GM19468 (cell line): ENCODE measurements around the gene RFX3.

ENCODE experiments used
- ATAC-seq: cut with Tn5 transposase; IDR thresholded peaks from one replicate; pipeline ENCODE4 v1.9.1; 2021; ENCODE audit warnings: mild to moderate bottlenecking, moderate library complexity, moderate number of reproducible peaks; ENCODE audit not compliant: unreplicated experiment; ENCODE audit errors: extremely low read depth

Gene RFX3

GRCh38 chr9:3441197-3441816, 84.5 kb downstream of the RFX3 start:
- peak; percentile 68 for ATAC-seq

- no peak for ATAC-seq
Measured at GRCh38 chr9:3436629-3437420, 89.0 kb downstream of the RFX3 start.

- no peak for ATAC-seq
Measured at GRCh38 chr9:3435732-3436131, 90.1 kb downstream of the RFX3 start.

GRCh38 chr9:3434594-3434993, 91.2 kb downstream of the RFX3 start:
- no peak for ATAC-seq

GRCh38 chr9:3433754-3434153, 92.0 kb downstream of the RFX3 start:
- ATAC-seq: no peak

- no peak for ATAC-seq
Measured at GRCh38 chr9:3433066-3433465, 92.7 kb downstream of the RFX3 start.

GRCh38 chr9:3431890-3432289, 93.9 kb downstream of the RFX3 start:
- ATAC-seq: no peak

- no peak for ATAC-seq
Measured at GRCh38 chr9:3419893-3420292, 105.9 kb downstream of the RFX3 start.

- no peak for ATAC-seq
Measured at GRCh38 chr9:3415906-3416305, 109.9 kb downstream of the RFX3 start.

GRCh38 chr9:3413984-3414383, 111.8 kb downstream of the RFX3 start:
- ATAC-seq: no peak

GRCh38 chr9:3410461-3410860, 115.3 kb downstream of the RFX3 start:
- no peak for ATAC-seq

- no peak for ATAC-seq
Measured at GRCh38 chr9:3409453-3409852, 116.3 kb downstream of the RFX3 start.

- no peak for ATAC-seq
Measured at GRCh38 chr9:3403315-3403714, 122.5 kb downstream of the RFX3 start.

GRCh38 chr9:3401221-3401954, 124.4 kb downstream of the RFX3 start:
- no peak for ATAC-seq

GRCh38 chr9:3398232-3398648, 127.6 kb downstream of the RFX3 start:
- ATAC-seq: peak; percentile 49

- ATAC-seq: no peak
Measured at GRCh38 chr9:3397766-3398165, 128.0 kb downstream of the RFX3 start.

GRCh38 chr9:3391414-3391813, 134.4 kb downstream of the RFX3 start:
- no peak for ATAC-seq

GRCh38 chr9:3386753-3387152, 139.0 kb downstream of the RFX3 start:
- ATAC-seq: no peak

- peak; percentile 69 for ATAC-seq
Measured at GRCh38 chr9:3385871-3386270, 139.9 kb downstream of the RFX3 start.

- no peak for ATAC-seq
Measured at GRCh38 chr9:3371842-3372241, 154.0 kb downstream of the RFX3 start.

GRCh38 chr9:3370715-3371114, 155.1 kb downstream of the RFX3 start:
- ATAC-seq: no peak
